ENCODE data around the gene KLHL33. TPM values are rescaled to one million over a fixed set of nuclear protein-coding genes. Genes with fewer than 3 reads are reported as not detected.

KLHL33 gene
- total RNA-seq (2022; extraction: Qiagen RNA extraction; ENCODE audit: low read depth), result not detected in 5 replicates

GRCh38 chr14:20435582-20436362 is at the start of gene KLHL33:
Gene KLHL33 (minus strand): TSS chr14:20436166. CDS start chr14:20435811, 355 bp downstream.

GRCh38 chr14:20469242-20469889 is 33.4 kb upstream of the KLHL33 start, which contains the start of gene PNP:
Gene PNP (plus strand): TSS chr14:20469406. CDS start chr14:20469525, 119 bp downstream.

GRCh38 chr14:20461225-20462141 is 25.5 kb upstream of the KLHL33 start, which contains the start of gene PIP4P1:
Gene PIP4P1 (minus strand): TSS chr14:20461434. CDS start chr14:20461325, 109 bp downstream.

GRCh38 chr14:20454516-20455354 is 18.8 kb upstream of the KLHL33 start, which contains the start of the genes APEX1 and OSGEP:
Gene APEX1 (plus strand): TSS chr14:20455226. CDS start chr14:20455646, 420 bp downstream.
Gene OSGEP (minus strand): TSS chr14:20454812. CDS start chr14:20454683, 129 bp downstream.

GRCh38 chr14:20412876-20413743 is 22.9 kb downstream of the KLHL33 start, which contains the start of gene TEP1:
Gene TEP1 (minus strand): TSS chr14:20413501. CDS start chr14:20408439, 5,062 bp downstream.

Other genes with a start within 250 kb of the KLHL33 start
- not detected in 5 replicates for gene OR11G2, start 245.3 kb downstream of the KLHL33 start, total RNA-seq (2022; extraction: Qiagen RNA extraction; ENCODE audit: low read depth)
- gene OR11H6, start 212.5 kb downstream of the KLHL33 start, total RNA-seq (2022; extraction: Qiagen RNA extraction; ENCODE audit: low read depth), result not detected in 5 replicates
- not detected in 5 replicates for gene OR11H7, start 207.2 kb downstream of the KLHL33 start, total RNA-seq (2022; extraction: Qiagen RNA extraction; ENCODE audit: low read depth)
- gene OR11H4, start 196.9 kb downstream of the KLHL33 start, total RNA-seq (2022; extraction: Qiagen RNA extraction; ENCODE audit: low read depth), result not detected in 5 replicates
- 20.0 to 26.9 TPM (median 21.8 TPM) in 5 replicates for gene TTC5, start 130.2 kb downstream of the KLHL33 start, total RNA-seq (2022; extraction: Qiagen RNA extraction; ENCODE audit: low read depth)
- gene CCNB1IP1, start 102.9 kb downstream of the KLHL33 start, total RNA-seq (2022; extraction: Qiagen RNA extraction; ENCODE audit: low read depth), result 37.4 to 58.5 TPM (median 44.4 TPM) in 5 replicates
- 19.4 to 24.7 TPM (median 22.5 TPM) in 5 replicates for gene PARP2, start 92.5 kb downstream of the KLHL33 start, total RNA-seq (2022; extraction: Qiagen RNA extraction; ENCODE audit: low read depth)
- gene TEP1, start 22.7 kb downstream of the KLHL33 start, total RNA-seq (2022; extraction: Qiagen RNA extraction; ENCODE audit: low read depth), result 10.0 to 11.9 TPM (median 10.7 TPM) in 5 replicates
- gene OSGEP, start 18.6 kb upstream of the KLHL33 start, total RNA-seq (2022; extraction: Qiagen RNA extraction; ENCODE audit: low read depth), result 24.1 to 29.4 TPM (median 26.2 TPM) in 5 replicates
- 262 to 275 TPM (median 266 TPM) in 5 replicates for gene APEX1, start 19.1 kb upstream of the KLHL33 start, total RNA-seq (2022; extraction: Qiagen RNA extraction; ENCODE audit: low read depth)
- 32.2 to 37.0 TPM (median 33.3 TPM) in 5 replicates for gene PIP4P1, start 25.3 kb upstream of the KLHL33 start, total RNA-seq (2022; extraction: Qiagen RNA extraction; ENCODE audit: low read depth)
- 166 to 227 TPM (median 176 TPM) in 5 replicates for gene PNP, start 33.2 kb upstream of the KLHL33 start, total RNA-seq (2022; extraction: Qiagen RNA extraction; ENCODE audit: low read depth)
- 0.20 to 0.37 TPM (median 0.27 TPM) in 5 replicates for gene RNASE10, start 69.4 kb upstream of the KLHL33 start, total RNA-seq (2022; extraction: Qiagen RNA extraction; ENCODE audit: low read depth)
- gene RNASE9, start 124.9 kb upstream of the KLHL33 start, total RNA-seq (2022; extraction: Qiagen RNA extraction; ENCODE audit: low read depth), result not detected in 5 replicates
- gene RNASE11, start 151.8 kb upstream of the KLHL33 start, total RNA-seq (2022; extraction: Qiagen RNA extraction; ENCODE audit: low read depth), result not detected in 5 replicates
- gene RNASE12, start 155.2 kb upstream of the KLHL33 start, total RNA-seq (2022; extraction: Qiagen RNA extraction; ENCODE audit: low read depth), result not detected in 5 replicates
- gene OR6S1, start 205.5 kb upstream of the KLHL33 start, total RNA-seq (2022; extraction: Qiagen RNA extraction; ENCODE audit: low read depth), result not detected in 5 replicates
- gene RNASE4, start 248.4 kb upstream of the KLHL33 start, total RNA-seq (2022; extraction: Qiagen RNA extraction; ENCODE audit: low read depth), result 5.8 to 11.8 TPM (median 8.6 TPM) in 5 replicates

Data from A549 treated with DMSO at 1 μM for 4 hours (cell line).